ENCODE results near the gene SLC25A29.

DNA sequence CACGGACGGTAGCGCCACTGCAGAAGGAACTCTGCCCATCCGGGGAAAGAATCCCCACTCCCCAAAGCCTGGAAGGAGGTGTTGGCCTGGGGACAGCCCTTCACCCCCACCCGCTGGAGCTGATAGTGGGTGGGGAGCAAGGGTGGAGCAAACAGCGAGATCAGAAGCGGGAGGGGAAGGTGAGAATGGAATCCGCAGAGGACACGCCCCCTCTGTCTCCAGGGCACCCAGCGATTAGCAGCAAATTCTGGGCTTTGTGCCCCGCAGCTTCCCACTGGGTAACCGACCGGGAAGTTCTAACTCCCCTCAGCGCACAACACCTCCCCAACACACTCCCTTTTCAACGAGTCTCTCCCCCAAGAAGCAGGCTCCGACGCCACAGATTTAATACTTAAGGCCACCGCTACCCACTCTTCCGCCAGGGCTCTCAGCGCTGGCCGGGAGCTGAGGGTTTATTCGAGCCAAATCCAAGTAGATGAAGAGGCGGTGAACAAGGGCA, 1.4 kb downstream of the SLC25A29 start:
- TF ChIP-seq TAF1 (IDR thresholded peaks at IDR 0.05; ENCODE audit: low read depth), result no peak
- no peak for TF ChIP-seq CREB1 (IDR thresholded peaks at IDR 0.05; ENCODE audit: low read depth)
- no peak for TF ChIP-seq RAD21 (IDR thresholded peaks at IDR 0.05; ENCODE audit: low read depth)
- no peak for TF ChIP-seq EP300 (IDR thresholded peaks at IDR 0.05; ENCODE audit: borderline replicate concordance)
- no peak for TF ChIP-seq FOXM1 (IDR thresholded peaks at IDR 0.05; ENCODE audit: borderline replicate concordance, low read depth)
- no peak for TF ChIP-seq ZBTB7A (IDR thresholded peaks at IDR 0.05; ENCODE audit: low read depth)
- TF ChIP-seq, protein P1, sequence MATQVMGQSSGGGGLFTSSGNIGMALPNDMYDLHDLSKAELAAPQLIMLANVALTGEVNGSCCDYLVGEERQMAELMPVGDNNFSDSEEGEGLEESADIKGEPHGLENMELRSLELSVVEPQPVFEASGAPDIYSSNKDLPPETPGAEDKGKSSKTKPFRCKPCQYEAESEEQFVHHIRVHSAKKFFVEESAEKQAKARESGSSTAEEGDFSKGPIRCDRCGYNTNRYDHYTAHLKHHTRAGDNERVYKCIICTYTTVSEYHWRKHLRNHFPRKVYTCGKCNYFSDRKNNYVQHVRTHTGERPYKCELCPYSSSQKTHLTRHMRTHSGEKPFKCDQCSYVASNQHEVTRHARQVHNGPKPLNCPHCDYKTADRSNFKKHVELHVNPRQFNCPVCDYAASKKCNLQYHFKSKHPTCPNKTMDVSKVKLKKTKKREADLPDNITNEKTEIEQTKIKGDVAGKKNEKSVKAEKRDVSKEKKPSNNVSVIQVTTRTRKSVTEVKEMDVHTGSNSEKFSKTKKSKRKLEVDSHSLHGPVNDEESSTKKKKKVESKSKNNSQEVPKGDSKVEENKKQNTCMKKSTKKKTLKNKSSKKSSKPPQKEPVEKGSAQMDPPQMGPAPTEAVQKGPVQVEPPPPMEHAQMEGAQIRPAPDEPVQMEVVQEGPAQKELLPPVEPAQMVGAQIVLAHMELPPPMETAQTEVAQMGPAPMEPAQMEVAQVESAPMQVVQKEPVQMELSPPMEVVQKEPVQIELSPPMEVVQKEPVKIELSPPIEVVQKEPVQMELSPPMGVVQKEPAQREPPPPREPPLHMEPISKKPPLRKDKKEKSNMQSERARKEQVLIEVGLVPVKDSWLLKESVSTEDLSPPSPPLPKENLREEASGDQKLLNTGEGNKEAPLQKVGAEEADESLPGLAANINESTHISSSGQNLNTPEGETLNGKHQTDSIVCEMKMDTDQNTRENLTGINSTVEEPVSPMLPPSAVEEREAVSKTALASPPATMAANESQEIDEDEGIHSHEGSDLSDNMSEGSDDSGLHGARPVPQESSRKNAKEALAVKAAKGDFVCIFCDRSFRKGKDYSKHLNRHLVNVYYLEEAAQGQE (IDR thresholded peaks at IDR 0.05; ENCODE audit: low read depth), result no peak
- TF ChIP-seq, protein P2, sequence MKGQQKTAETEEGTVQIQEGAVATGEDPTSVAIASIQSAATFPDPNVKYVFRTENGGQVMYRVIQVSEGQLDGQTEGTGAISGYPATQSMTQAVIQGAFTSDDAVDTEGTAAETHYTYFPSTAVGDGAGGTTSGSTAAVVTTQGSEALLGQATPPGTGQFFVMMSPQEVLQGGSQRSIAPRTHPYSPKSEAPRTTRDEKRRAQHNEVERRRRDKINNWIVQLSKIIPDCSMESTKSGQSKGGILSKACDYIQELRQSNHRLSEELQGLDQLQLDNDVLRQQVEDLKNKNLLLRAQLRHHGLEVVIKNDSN (IDR thresholded peaks at IDR 0.05), result no peak
- TF ChIP-seq, protein P3, sequence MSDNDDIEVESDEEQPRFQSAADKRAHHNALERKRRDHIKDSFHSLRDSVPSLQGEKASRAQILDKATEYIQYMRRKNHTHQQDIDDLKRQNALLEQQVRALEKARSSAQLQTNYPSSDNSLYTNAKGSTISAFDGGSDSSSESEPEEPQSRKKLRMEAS (IDR thresholded peaks at IDR 0.05), result peak; percentile 15; the same call in 1 of the 2 replicates
- no peak for TF ChIP-seq EGR1 (IDR thresholded peaks at IDR 0.05)
- TF ChIP-seq NFIC (IDR thresholded peaks at IDR 0.05), result 0 out of 2 replicates have a peak, but pooled peaks have one; percentile 27
- 0 out of 2 replicates have a peak, but pooled peaks have one; percentile 30 for TF ChIP-seq TEAD4 (IDR thresholded peaks at IDR 0.05)
- no peak for TF ChIP-seq TCF12 (IDR thresholded peaks at IDR 0.05; ENCODE audit: low read depth)
- no peak for TF ChIP-seq YY1 (IDR thresholded peaks at IDR 0.05; ENCODE audit: low read depth)

Data from Ishikawa (cell line).